ENCODE measurements around the gene CAPRIN1. TPM values are rescaled to one million over a fixed set of nuclear protein-coding genes. Genes with fewer than 3 reads are reported as not detected.

The CAPRIN1 gene
- total and polyA plus RNA-seq, 2 of the 8 experiments (the other 6 are each of a cell fraction or from before 2014, with no cell fraction given): 221 to 317 TPM

GRCh38 chr11:34148504-34149165 is 97.1 kb downstream of the CAPRIN1 start:
- H4K5ac ChIP-seq (ENCODE audit: insufficient read length, low read depth, low read length): no peak overlapping the region
- peaks cover 17 to 51% (median 31%) of the 10 kb centered on the region in 4 experiments for H3K36me3 ChIP-seq (ENCODE audit: control insufficient read depth in 2 of 4, insufficient read depth in 4 of 4, low read length in 3 of 4)
- H3K9me3 ChIP-seq (ENCODE audit: insufficient read depth in 2 of 2, low read depth in 1 of 2, low read length in 1 of 2): no peaks in the 10 kb centered on the region
- H3K23me2 ChIP-seq (ENCODE audit: low read depth, low read length): no peaks in the 10 kb centered on the region
- no peak overlapping the region for H2BK5ac ChIP-seq (ENCODE audit: low read depth, low read length)
- H4K8ac ChIP-seq (ENCODE audit: extremely low read depth, insufficient read depth, low read length): no peak overlapping the region
- H2BK15ac ChIP-seq (ENCODE audit: low read length): no peak overlapping the region
- no peak overlapping the region for H2BK20ac ChIP-seq (ENCODE audit: low read length)
- H3K4me2 ChIP-seq (ENCODE audit: insufficient read depth in 1 of 2, low read depth in 2 of 2, low read length in 2 of 2): no peak overlapping the region
- no peaks in the 10 kb centered on the region for H3K4me1 ChIP-seq (replicated peaks in 1 of 4; ENCODE audit: control insufficient read depth in 3 of 4, insufficient read depth in 4 of 4, low read length in 3 of 4)
- no peak overlapping the region for H3K4ac ChIP-seq (replicated peaks; ENCODE audit: insufficient read length, low read depth, low read length)
- H3K23ac ChIP-seq (ENCODE audit: insufficient read length): no peak overlapping the region
- H3K79me2 ChIP-seq (ENCODE audit: control insufficient read depth in 1 of 2, insufficient read depth in 2 of 2, low read length in 2 of 2): no peaks in the 10 kb centered on the region
- no peaks in the 10 kb centered on the region for H3K27me3 ChIP-seq (replicated peaks in 1 of 4; ENCODE audit: control insufficient read depth in 3 of 4, extremely low read depth in 1 of 4, insufficient read depth in 3 of 4, low read length in 3 of 4)
- 95% methylated on average over 14 of the region's 16 CpGs; no CpG with 5 or more reads in 1 of the 2 experiments for WGBS, 2 experiments (ENCODE audit: extremely low coverage in 1 of 2, insufficient coverage in 1 of 2, insufficient read length in 1 of 2, insufficient replicate concordance in 2 of 2, low coverage in 1 of 2, low lambda C conversion rate in 2 of 2, missing lambda C conversion rate in 1 of 2)
- H4K91ac ChIP-seq (replicated peaks; ENCODE audit: insufficient read length, low read length): no peak overlapping the region
- peaks cover 6 to 11% of the 10 kb centered on the region in 2 experiments for H4K20me1 ChIP-seq (replicated peaks in 1 of 2; ENCODE audit: control insufficient read depth in 1 of 2, insufficient read depth in 2 of 2, low read length in 2 of 2)
- no peak overlapping the region for H3K18ac ChIP-seq (ENCODE audit: extremely low read depth, low read length)
- no peaks in the 10 kb centered on the region for H3K79me1 ChIP-seq (ENCODE audit: low read depth, low read length)
- no peak overlapping the region for H3K14ac ChIP-seq (ENCODE audit: insufficient read length)
- H2BK12ac ChIP-seq (ENCODE audit: low read depth, low read length): no peak overlapping the region
- FAIRE-seq (no peak), DNase-seq (ENCODE audit: low read depth in 1 of 2, low spot score in 2 of 2) (no peak)
- no peak overlapping the region for H3K56ac ChIP-seq (replicated peaks; ENCODE audit: insufficient read length, low read depth, low read length)
- TF ChIP-seq CHD1 (IDR thresholded peaks at IDR 0.05; ENCODE audit: low read depth, low read length): no peak
- no peak overlapping the region for H2AK5ac ChIP-seq (ENCODE audit: low read depth, low read length)
- H3K27ac ChIP-seq (ENCODE audit: low read depth, low read length): no peak overlapping the region
- H3K9ac ChIP-seq (replicated peaks in 1 of 4; ENCODE audit: extremely low read depth in 1 of 4, low read depth in 3 of 4, low read length in 3 of 4): no peak overlapping the region
- ChIA-PET CTCF (ENCODE audit: partially characterized antibody) (interaction anchor here (0.6 to 5.5 kb wide), 11 partner anchors 9 to 344 kb away, joined by 3 to 42 read pairs (median 5); partner anchors contain the start of gene ABTB2), POLR2A (ENCODE audit: partially characterized antibody) (no interaction called here)
- H2AFZ ChIP-seq (ENCODE audit: low read length): no peak overlapping the region
- H3K4me3 ChIP-seq (ENCODE audit: extremely low read depth in 1 of 4, insufficient read depth in 2 of 4, low read depth in 3 of 4, low read length in 4 of 4): no peak overlapping the region
- H2BK120ac ChIP-seq (replicated peaks; ENCODE audit: low read depth, low read length): no peak overlapping the region
